Measurements from ENCODE around the gene GNG7.

The GNG7 gene

GRCh38 chr19:2481466-2481865 is 221.0 kb downstream of the GNG7 start:
- H2BK12ac ChIP-seq (ENCODE audit: low read length), result peak overlapping the region; percentile 14
- no peak for DNase-seq (ENCODE audit: low spot score)
- H3K27ac ChIP-seq (replicated peaks; ENCODE audit: low read length), result no peak overlapping the region
- H4K8ac ChIP-seq (ENCODE audit: low read depth, low read length), result no peak overlapping the region
- peak overlapping the region; percentile 92 for H2AK5ac ChIP-seq (ENCODE audit: low read depth, low read length)
- no peak overlapping the region for H3K4me2 ChIP-seq (ENCODE audit: insufficient read depth, low read length, poor library complexity, severe bottlenecking)
- H3K9ac ChIP-seq (ENCODE audit: low read depth, low read length, poor library complexity), result peak overlapping the region; percentile 9
- no peak overlapping the region for H4K91ac ChIP-seq (ENCODE audit: low read depth, low read length, poor library complexity)
- H2AFZ ChIP-seq (ENCODE audit: low read length), result no peak overlapping the region
- H3K23ac ChIP-seq (ENCODE audit: low read depth, low read length, poor library complexity), result peak overlapping the region; percentile 98
- peaks cover 0 to 5% of the 10 kb centered on the region in 2 donors for H3K36me3 ChIP-seq (replicated peaks in 1 of 2; ENCODE audit: control insufficient read depth in 2 of 2, insufficient read depth in 2 of 2, low read length in 2 of 2)
- no peak overlapping the region for H2BK5ac ChIP-seq (ENCODE audit: low read length)
- peak overlapping the region in 1 of 2 donors; percentile 1 for H3K4me3 ChIP-seq (ENCODE audit: low read length in 2 of 2)
- no CpG with 5 or more reads among the region's 16 CpGs for WGBS, 2 donors (ENCODE audit: extremely low coverage in 2 of 2, insufficient read length in 2 of 2, insufficient replicate concordance in 1 of 2)
- H3K9me3 ChIP-seq (replicated peaks in 1 of 2; ENCODE audit: control insufficient read depth in 2 of 2, insufficient read depth in 1 of 2, low read depth in 1 of 2, low read length in 2 of 2), result peaks cover 0 to 12% of the 10 kb centered on the region in 2 donors
- H3K79me1 ChIP-seq (ENCODE audit: low read depth, low read length), result no peaks in the 10 kb centered on the region
- peaks cover 0 to 40% (median 23%) of the 10 kb centered on the region in 3 experiments for H3K27me3 ChIP-seq (ENCODE audit: control insufficient read depth in 3 of 3, insufficient read depth in 3 of 3, low read depth in 1 of 3, low read length in 3 of 3)
- H2BK120ac ChIP-seq (ENCODE audit: low read depth, low read length), result no peak overlapping the region
- peak overlapping the region; percentile 76 for H3K18ac ChIP-seq (ENCODE audit: low read length)
- H3K4ac ChIP-seq (ENCODE audit: low read length), result no peak overlapping the region
- peaks cover 11% of the 10 kb centered on the region in 2 donors for H3K4me1 ChIP-seq (ENCODE audit: control insufficient read depth in 2 of 2, insufficient read depth in 1 of 2, low read depth in 1 of 2, low read length in 2 of 2)
- peak overlapping the region; percentile 67 for H2BK15ac ChIP-seq (ENCODE audit: low read length)
- no peak overlapping the region for H3K14ac ChIP-seq (ENCODE audit: low read length)

GRCh38 chr19:2479556-2480194 is 222.8 kb downstream of the GNG7 start:
- no peak overlapping the region for H3K4me3 ChIP-seq (ENCODE audit: low read length in 2 of 2)
- no peak overlapping the region for H3K9ac ChIP-seq (ENCODE audit: low read depth, low read length, poor library complexity)
- peak overlapping the region; percentile 63 for H2AK5ac ChIP-seq (ENCODE audit: low read depth, low read length)
- H2BK12ac ChIP-seq (ENCODE audit: low read length), result no peak overlapping the region
- H3K18ac ChIP-seq (ENCODE audit: low read length), result peak overlapping the region; percentile 27
- H3K4me2 ChIP-seq (ENCODE audit: insufficient read depth, low read length, poor library complexity, severe bottlenecking), result no peak overlapping the region
- peak overlapping the region; percentile 91 for H3K23ac ChIP-seq (ENCODE audit: low read depth, low read length, poor library complexity)
- no peaks in the 10 kb centered on the region for H3K79me1 ChIP-seq (ENCODE audit: low read depth, low read length)
- WGBS, 2 donors (ENCODE audit: extremely low coverage in 2 of 2, insufficient read length in 2 of 2, insufficient replicate concordance in 1 of 2), result no CpG with 5 or more reads among the region's 20 CpGs
- H2BK15ac ChIP-seq (ENCODE audit: low read length), result peak overlapping the region; percentile 58
- H4K8ac ChIP-seq (ENCODE audit: low read depth, low read length), result no peak overlapping the region
- H2BK120ac ChIP-seq (ENCODE audit: low read depth, low read length), result peak overlapping the region; percentile 47
- H2AFZ ChIP-seq (ENCODE audit: low read length), result no peak overlapping the region
- no peak overlapping the region for H2BK5ac ChIP-seq (ENCODE audit: low read length)
- H3K27me3 ChIP-seq (ENCODE audit: control insufficient read depth in 3 of 3, insufficient read depth in 3 of 3, low read depth in 1 of 3, low read length in 3 of 3), result peaks cover 0 to 52% (median 23%) of the 10 kb centered on the region in 3 experiments
- peak overlapping the region; percentile 47 for H3K14ac ChIP-seq (ENCODE audit: low read length)
- H3K4me1 ChIP-seq (ENCODE audit: control insufficient read depth in 2 of 2, insufficient read depth in 1 of 2, low read depth in 1 of 2, low read length in 2 of 2), result peaks cover 18 to 20% of the 10 kb centered on the region in 2 donors
- no peak overlapping the region for H3K4ac ChIP-seq (ENCODE audit: low read length)
- no peak for DNase-seq (ENCODE audit: low spot score)
- no peak overlapping the region for H4K91ac ChIP-seq (ENCODE audit: low read depth, low read length, poor library complexity)
- H3K36me3 ChIP-seq (replicated peaks in 1 of 2; ENCODE audit: control insufficient read depth in 2 of 2, insufficient read depth in 2 of 2, low read length in 2 of 2), result peaks cover 0 to 5% of the 10 kb centered on the region in 2 donors
- H3K27ac ChIP-seq (replicated peaks; ENCODE audit: low read length), result no peak overlapping the region
- H3K9me3 ChIP-seq (replicated peaks in 1 of 2; ENCODE audit: control insufficient read depth in 2 of 2, insufficient read depth in 1 of 2, low read depth in 1 of 2, low read length in 2 of 2), result peaks cover 0 to 12% of the 10 kb centered on the region in 2 donors

GRCh38 chr19:2478756-2479555 is 223.5 kb downstream of the GNG7 start:
- peak overlapping the region; percentile 47 for H2BK120ac ChIP-seq (ENCODE audit: low read depth, low read length)
- no peak overlapping the region for H2AFZ ChIP-seq (ENCODE audit: low read length)
- H2BK12ac ChIP-seq (ENCODE audit: low read length), result no peak overlapping the region
- WGBS, 2 donors (ENCODE audit: extremely low coverage in 2 of 2, insufficient read length in 2 of 2, insufficient replicate concordance in 1 of 2), result no CpG with 5 or more reads among the region's 39 CpGs
- H3K4ac ChIP-seq (ENCODE audit: low read length), result no peak overlapping the region
- no peak overlapping the region for H3K27ac ChIP-seq (replicated peaks; ENCODE audit: low read length)
- peak overlapping the region; percentile 63 for H2AK5ac ChIP-seq (ENCODE audit: low read depth, low read length)
- H4K91ac ChIP-seq (ENCODE audit: low read depth, low read length, poor library complexity), result no peak overlapping the region
- H3K23ac ChIP-seq (ENCODE audit: low read depth, low read length, poor library complexity), result peak overlapping the region; percentile 91
- H3K14ac ChIP-seq (ENCODE audit: low read length), result peak overlapping the region; percentile 31
- no peak overlapping the region for H4K8ac ChIP-seq (ENCODE audit: low read depth, low read length)
- no peak overlapping the region for H2BK5ac ChIP-seq (ENCODE audit: low read length)
- peak overlapping the region; percentile 44 for H3K9ac ChIP-seq (ENCODE audit: low read depth, low read length, poor library complexity)
- H2BK15ac ChIP-seq (ENCODE audit: low read length), result peak overlapping the region; percentile 58
- H3K79me1 ChIP-seq (ENCODE audit: low read depth, low read length), result no peaks in the 10 kb centered on the region
- peaks cover 0 to 10% of the 10 kb centered on the region in 2 donors for H3K9me3 ChIP-seq (replicated peaks in 1 of 2; ENCODE audit: control insufficient read depth in 2 of 2, insufficient read depth in 1 of 2, low read depth in 1 of 2, low read length in 2 of 2)
- peaks cover 0 to 5% of the 10 kb centered on the region in 2 donors for H3K36me3 ChIP-seq (replicated peaks in 1 of 2; ENCODE audit: control insufficient read depth in 2 of 2, insufficient read depth in 2 of 2, low read length in 2 of 2)
- peaks cover 18 to 20% of the 10 kb centered on the region in 2 donors for H3K4me1 ChIP-seq (ENCODE audit: control insufficient read depth in 2 of 2, insufficient read depth in 1 of 2, low read depth in 1 of 2, low read length in 2 of 2)
- H3K4me3 ChIP-seq (ENCODE audit: low read length in 2 of 2), result no peak overlapping the region
- peaks cover 0 to 52% (median 23%) of the 10 kb centered on the region in 3 experiments for H3K27me3 ChIP-seq (ENCODE audit: control insufficient read depth in 3 of 3, insufficient read depth in 3 of 3, low read depth in 1 of 3, low read length in 3 of 3)
- H3K4me2 ChIP-seq (ENCODE audit: insufficient read depth, low read length, poor library complexity, severe bottlenecking), result peak overlapping the region; percentile 62
- DNase-seq (ENCODE audit: low spot score), result no peak
- peak overlapping the region; percentile 70 for H3K18ac ChIP-seq (ENCODE audit: low read length)

GRCh38 chr19:2478278-2478755 is 224.2 kb downstream of the GNG7 start:
- Histone ChIP-seq H3K4me3 (ENCODE audit: low read length in 2 of 2) (no peak overlapping the region), H3K9ac (ENCODE audit: low read depth, low read length, poor library complexity) (peak overlapping the region; percentile 70), H4K8ac (ENCODE audit: low read depth, low read length) (no peak overlapping the region), H2BK15ac (ENCODE audit: low read length) (no peak overlapping the region), H2BK120ac (ENCODE audit: low read depth, low read length) (no peak overlapping the region), H3K27ac (replicated peaks; ENCODE audit: low read length) (no peak overlapping the region), H3K18ac (ENCODE audit: low read length) (peak overlapping the region; percentile 70), H3K14ac (ENCODE audit: low read length) (peak overlapping the region; percentile 63), H3K23ac (ENCODE audit: low read depth, low read length, poor library complexity) (peak overlapping the region; percentile 89), H2AK5ac (ENCODE audit: low read depth, low read length) (no peak overlapping the region), H4K91ac (ENCODE audit: low read depth, low read length, poor library complexity) (no peak overlapping the region), H3K9me3 (replicated peaks in 1 of 2; ENCODE audit: control insufficient read depth in 2 of 2, insufficient read depth in 1 of 2, low read depth in 1 of 2, low read length in 2 of 2) (peaks cover 0 to 6% of the 10 kb centered on the region in 2 donors), H2BK12ac (ENCODE audit: low read length) (no peak overlapping the region), H2BK5ac (ENCODE audit: low read length) (no peak overlapping the region), H3K79me1 (ENCODE audit: low read depth, low read length) (no peaks in the 10 kb centered on the region), H3K27me3 (ENCODE audit: control insufficient read depth in 3 of 3, insufficient read depth in 3 of 3, low read depth in 1 of 3, low read length in 3 of 3) (peaks cover 0 to 52% (median 23%) of the 10 kb centered on the region in 3 experiments), H3K36me3 (replicated peaks in 1 of 2; ENCODE audit: control insufficient read depth in 2 of 2, insufficient read depth in 2 of 2, low read length in 2 of 2) (peaks cover 0 to 5% of the 10 kb centered on the region in 2 donors), H3K4ac (ENCODE audit: low read length) (no peak overlapping the region), H3K4me2 (ENCODE audit: insufficient read depth, low read length, poor library complexity, severe bottlenecking) (peak overlapping the region; percentile 62), H2AFZ (ENCODE audit: low read length) (no peak overlapping the region), H3K4me1 (ENCODE audit: control insufficient read depth in 2 of 2, insufficient read depth in 1 of 2, low read depth in 1 of 2, low read length in 2 of 2) (peaks cover 18 to 20% of the 10 kb centered on the region in 2 donors)
- no CpG with 5 or more reads among the region's 20 CpGs for WGBS, 2 donors (ENCODE audit: extremely low coverage in 2 of 2, insufficient read length in 2 of 2, insufficient replicate concordance in 1 of 2)
- no peak for DNase-seq (ENCODE audit: low spot score)

Measured in neuronal stem cell (in vitro differentiated cells).